GM21367 (cell line): ENCODE results near the gene WDR76.
A peak's percentile ranks its signal among the peaks of the same experiment; 100 is the strongest.
"Not testable (repeated sequence)": the region's sequence is repeated elsewhere in the genome, so short reads cannot be mapped to it uniquely, and the experiment has no call there.

Experiments
- ATAC-seq: cut with Tn5 transposase; IDR thresholded peaks from one replicate; pipeline ENCODE4 v1.9.1; 2021; ENCODE audit not compliant: unreplicated experiment

Gene WDR76

GRCh38 chr15:43815064-43815463 lies 11.7 kb upstream of the WDR76 start:
- ATAC-seq = not testable (repeated sequence)

DNA sequence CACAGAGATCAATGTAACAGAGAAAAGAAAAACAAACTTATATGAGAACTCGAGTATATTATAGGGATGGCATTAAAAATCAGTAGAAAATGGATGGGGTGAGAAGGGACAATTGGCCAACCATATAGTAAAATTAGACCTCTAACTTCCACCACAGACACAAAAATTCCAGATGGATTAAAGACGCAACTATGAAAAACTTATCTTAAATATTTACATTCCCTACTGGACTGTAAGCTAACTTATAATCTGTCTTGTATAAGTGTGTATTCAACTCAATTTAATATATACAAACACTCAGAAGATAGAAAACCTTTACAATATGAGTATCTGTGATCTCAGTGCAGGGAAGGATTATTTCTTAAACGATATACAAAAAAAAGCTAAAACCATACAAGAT lies 5.3 kb upstream of the WDR76 start:
- no peak for ATAC-seq

DNA sequence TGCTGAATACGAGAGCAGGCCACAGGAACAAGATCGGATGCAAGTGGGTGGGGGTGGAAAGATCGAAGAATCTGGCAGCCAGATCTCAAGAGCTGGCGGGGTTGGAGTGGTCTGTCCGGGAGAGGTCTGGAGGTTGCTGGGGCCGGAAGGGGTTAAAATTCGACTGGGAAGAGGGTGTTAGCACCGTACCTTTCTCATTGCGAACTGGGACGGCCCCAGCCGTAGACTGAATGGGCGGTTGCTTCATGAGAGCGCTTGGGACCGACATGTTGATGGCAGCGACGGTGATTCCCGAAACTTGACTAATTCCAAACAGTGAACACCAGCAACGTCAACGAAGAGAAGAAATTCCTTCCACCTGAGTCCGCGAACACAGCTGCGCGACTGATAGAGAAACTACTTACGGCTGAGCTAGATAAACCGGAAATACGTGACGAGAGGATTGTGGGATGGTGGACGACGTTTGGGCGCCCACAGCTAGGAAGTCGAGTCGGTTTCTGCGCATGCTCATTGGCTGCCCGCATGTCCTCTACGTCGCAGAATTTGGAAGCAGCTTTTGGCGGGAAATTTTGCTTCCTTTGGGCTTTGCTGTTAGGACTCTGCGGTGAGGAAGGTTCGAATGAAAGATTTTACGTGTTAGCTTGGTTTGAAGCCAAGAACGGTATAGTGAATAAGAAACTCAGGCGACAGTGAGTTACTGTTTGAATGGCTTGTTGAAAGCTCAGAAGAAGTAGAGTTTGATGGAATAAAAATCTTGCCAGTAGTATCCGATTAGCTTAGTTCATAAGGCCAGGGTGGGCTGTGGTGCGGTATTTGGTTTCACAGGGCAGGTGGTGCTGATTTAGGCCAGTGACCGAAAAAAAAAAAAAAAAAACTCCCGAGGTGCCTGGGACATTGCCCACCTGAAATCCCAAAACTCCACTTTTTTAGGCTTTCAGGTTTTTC lies 2.2 kb upstream of the WDR76 start, which contains the start of gene MFAP1:
Gene MFAP1, minus strand, starts transcription at position 389 of the 945 bp plus-strand sequence. Its CDS starts 121 bp downstream, at position 268.
- peak; percentile 57 for ATAC-seq

DNA sequence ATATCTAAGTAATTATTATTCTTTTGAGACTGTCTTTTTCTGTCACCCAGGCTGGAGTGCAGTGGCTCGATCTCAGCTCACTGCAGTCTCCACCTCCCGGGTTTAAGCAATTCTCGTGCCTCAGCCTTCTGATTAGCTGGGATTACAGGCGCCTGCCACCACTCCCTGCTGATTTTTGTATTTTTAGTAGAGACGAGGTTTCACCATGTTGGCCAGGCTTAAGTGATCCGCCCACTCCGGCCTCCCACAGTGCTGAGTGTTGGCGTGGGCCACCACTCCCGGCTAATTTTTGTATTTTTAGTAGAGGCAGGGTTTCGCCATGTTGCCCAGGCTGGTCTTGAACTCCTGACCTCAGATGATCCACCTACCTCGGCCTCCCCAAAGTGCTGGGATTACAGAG lies 1.5 kb upstream of the WDR76 start:
- not testable (repeated sequence) for ATAC-seq

DNA sequence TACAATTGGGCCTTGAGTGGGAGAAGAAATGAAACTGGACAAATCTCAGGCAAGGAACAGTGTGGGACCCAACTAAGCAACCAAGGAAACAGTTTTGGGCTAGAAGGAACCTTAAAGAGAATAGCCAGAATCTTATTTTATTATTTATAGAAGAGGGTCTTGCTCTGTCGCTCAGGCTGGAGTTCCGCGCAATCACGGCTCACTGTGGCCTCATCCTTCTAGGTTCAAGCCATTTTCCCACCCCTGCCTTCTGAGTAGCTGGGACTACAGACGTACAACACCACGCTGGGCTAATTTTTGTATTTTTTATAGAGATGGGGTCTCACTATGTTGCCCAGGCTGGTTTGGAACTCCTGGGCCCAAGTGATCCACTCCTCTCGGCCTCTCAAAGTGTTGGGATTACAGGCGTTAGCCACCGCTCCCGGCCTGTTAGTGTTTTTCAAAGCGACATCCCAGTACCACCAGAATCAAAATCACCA lies 734 bp upstream of the WDR76 start:
- no peak for ATAC-seq

DNA sequence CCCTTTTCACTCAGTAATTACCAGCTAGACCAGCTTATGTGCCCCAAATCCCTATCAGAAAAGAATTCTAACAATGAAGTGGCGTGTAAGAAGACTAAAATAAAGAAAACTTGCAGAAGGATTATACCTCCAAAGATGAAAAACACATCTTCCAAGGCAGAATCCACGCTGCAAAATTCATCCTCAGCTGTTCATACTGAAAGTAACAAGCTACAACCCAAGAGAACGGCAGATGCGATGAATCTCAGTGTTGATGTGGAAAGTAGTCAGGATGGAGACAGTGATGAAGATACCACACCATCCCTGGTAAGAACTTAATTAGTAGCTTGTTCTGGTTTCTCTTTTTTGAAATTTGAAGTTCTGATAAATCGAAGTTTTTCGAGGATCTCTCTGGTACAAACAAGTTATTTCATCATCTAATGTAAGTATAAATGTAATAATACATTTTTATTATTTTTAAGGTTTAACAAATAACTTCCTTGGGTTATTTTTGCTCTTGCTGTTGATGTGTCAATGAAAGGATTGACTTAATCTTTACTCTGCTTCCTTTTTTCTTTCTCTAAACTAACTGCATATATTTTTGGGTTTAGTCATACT lies 1.4 kb downstream of the WDR76 start:
- ATAC-seq = no peak

- not testable (repeated sequence) for ATAC-seq
These were observed 3.2 kb downstream of the WDR76 start for GRCh38 chr15:43829951-43830540.

DNA sequence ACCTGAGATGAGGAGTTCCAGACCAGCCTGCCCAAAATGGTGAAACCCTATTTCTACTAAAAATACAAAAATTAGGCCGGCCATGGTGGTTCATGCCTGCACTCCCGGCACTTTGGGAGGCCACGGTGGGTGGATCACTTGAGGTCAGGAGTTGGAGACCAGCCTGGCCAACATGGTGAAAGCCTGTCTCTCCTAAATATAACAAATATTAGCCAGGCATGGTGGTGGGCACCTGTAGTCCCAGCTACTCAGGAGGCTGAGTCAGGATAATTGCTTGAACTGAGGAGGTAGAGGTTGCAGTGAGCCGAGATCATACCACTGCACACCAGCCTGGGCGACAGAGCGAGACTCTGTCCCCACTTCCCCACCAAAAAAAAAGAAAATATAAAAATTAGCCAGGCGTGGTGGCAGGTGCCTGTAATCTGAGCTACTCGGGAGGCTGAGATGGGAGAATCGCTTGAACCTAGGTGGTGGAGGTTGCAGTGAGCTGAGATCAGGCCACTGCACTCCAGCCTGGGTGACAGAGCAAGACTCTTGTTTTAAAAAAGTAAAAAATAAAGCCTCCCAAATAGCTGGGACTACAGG lies 4.0 kb downstream of the WDR76 start:
- ATAC-seq = not testable (repeated sequence)

DNA sequence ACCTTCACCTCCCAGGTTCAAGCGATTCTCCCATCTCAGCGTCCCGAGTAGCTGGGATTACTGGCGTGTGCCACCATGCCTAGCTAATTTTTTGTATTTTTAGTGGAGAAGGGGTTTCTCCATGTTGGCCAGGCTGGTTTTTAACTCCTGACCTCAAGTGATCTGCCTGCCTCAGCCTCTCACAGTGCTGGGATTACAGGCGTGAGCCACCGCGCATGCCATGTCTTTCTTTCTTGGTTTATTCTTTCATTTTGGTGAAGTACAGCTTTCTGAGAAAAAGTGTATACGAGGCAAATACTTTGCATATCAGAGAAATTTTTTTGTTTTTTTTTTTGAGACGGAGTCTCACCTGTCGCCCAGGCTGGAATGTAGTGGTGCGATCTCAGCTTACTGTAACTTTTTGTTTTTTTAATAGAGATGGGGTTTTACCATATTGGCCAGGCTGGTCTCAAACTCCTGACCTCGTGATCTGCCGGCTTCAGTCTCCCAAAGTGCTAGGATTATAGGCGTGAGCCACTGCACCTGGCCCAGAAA lies 4.8 kb downstream of the WDR76 start:
- ATAC-seq = not testable (repeated sequence)

DNA sequence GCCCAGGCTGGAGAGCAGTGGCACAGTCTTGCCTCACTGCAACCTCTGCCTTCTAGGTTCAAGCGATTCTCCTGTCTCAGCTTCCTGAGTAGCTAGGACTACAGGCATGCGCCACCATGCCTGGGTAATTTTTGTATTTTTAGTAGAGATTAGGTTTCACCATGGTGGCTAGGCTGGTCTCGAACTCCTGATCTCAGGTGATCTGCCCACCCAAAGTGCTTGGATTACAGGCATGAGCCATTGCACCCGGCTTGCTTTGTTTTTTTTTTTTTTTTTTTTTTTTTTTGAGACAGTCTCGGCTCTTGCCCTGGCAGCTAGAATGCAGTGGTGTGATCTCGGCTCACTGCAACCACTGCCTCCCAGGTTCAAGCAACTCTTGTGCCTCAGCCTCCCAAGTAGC lies 5.7 kb downstream of the WDR76 start:
- ATAC-seq = not testable (repeated sequence)

DNA sequence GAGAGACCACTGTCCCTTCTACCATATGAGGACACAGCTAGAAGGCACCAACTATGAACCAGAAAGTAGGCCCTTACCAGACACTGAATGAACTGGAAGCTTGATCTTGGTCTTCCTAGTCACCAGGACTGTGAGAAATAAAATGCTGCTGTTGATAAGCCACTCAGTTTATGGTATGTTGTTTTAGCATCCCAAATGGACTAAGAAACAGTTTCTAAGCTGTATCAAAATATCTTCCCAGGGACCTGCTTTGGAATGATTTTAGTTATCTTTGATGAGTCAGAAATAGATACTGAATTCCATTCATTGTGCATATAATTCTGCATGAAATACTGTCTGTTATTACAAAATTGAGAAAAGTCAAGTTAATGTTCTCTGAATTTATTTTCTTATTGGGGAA lies 18.6 kb downstream of the WDR76 start:
- ATAC-seq = no peak

DNA sequence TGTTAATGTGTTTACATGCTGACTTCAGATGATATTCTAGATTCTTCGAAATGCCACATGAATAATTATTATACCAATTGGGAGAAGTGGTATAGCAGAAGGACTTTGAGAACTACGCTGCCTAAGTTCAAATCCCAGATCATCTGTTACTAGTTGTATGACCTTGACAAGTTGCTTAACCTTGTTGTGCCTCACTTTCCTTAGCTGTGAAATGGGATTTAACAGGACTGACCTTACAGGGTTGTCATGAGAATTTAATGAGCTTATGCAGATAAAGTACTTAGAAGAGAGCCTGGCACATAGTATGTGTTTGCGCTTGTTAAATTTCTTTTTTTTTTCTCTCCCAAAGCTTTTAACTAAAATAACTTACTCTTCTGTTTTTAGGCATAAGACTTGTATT lies 24.4 kb downstream of the WDR76 start:
- no peak for ATAC-seq

GRCh38 chr15:43852607-43853006 lies 25.8 kb downstream of the WDR76 start:
- no peak for ATAC-seq

GRCh38 chr15:43854801-43855200 lies 28.0 kb downstream of the WDR76 start:
- ATAC-seq = no peak

DNA sequence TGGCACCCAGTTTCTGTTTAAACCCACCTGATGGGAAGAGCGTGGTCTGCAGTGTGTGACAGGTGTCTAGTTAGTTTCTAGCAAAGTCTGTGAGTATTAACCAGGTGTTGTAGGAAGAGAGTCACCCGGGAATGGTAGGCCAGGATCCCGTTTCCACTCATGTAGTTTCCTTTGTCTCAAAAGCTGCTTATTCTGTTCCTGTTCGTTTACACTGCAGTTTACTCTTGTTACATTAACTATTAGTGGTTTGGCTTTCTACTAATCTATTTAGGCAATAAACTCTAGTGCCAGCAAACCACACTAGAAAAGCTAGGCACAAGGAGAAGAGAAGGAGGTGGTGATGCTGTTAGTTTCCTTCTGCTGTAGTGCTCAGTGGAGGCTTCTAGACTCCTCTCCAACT lies 32.7 kb downstream of the WDR76 start:
- no peak for ATAC-seq

DNA sequence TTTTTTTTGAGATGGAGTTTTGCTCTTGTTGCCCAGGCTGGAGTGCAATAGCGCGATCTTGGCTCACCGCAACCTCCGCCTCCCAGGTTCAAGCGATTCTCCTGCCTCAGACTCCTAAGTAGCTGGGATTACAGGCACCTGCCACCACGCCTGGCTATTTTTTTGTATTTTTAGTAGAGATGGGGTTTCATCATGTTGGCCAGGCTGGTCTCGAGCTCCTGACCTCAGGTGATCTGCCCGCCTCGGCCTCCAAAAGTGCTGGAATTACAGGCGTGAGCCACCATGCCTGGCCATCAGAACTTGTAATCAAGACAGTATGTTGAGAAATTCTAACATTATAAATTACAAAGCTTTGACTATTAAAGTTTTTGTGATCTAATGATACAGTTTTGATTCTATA lies 39.8 kb downstream of the WDR76 start:
- not testable (repeated sequence) for ATAC-seq

DNA sequence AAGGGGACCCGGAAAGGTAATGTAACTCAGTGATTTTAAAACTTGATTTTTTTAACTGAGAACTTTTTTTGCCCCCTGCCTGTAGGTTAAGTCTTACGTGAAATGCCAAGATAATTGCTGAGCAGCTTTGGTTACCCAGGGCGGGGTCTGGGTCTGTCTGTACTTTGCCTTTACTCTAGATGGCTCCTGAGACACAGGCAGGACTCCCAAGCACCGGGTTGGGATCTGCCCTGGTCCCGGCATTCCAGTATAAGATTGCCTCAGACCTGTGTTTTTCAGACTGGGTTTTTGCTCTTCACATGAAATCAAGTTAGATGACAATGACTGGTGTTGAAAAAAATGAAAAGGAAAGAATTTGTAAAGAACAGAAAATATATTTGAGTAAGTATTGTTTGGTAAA lies 40.3 kb downstream of the WDR76 start:
- no peak for ATAC-seq

GRCh38 chr15:43868406-43868805 lies 41.6 kb downstream of the WDR76 start:
- no peak for ATAC-seq

GRCh38 chr15:43871835-43872234 lies 45.0 kb downstream of the WDR76 start:
- ATAC-seq = no peak

DNA sequence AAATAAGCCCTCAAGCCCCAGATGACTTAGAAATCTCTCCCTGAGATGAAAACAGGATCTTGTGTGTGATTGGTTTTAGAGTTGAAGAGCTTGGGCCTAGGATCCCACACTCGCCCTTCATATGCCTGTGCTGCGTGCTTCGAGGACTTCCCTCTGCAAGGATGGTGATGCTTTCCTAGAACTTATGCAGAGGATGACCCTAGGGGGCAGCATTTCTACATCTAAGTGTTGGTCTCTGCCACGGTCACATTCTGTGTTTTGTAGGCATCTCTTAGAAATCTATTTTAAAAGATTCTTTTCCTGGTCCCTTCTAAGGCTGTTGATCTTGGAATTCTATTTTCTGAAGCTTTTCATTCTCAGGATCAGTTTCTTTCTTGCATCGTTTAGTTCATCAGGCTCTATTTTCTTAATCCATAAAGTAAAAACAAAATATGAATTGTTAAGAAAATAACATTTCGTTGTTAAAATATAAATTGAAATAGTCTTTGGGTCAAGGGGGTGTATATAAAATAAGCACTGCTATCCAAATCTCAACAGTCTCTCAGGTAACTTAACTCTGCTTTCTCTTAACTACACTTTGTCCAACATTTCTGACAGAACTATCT lies 45.7 kb downstream of the WDR76 start:
- ATAC-seq = no peak

DNA sequence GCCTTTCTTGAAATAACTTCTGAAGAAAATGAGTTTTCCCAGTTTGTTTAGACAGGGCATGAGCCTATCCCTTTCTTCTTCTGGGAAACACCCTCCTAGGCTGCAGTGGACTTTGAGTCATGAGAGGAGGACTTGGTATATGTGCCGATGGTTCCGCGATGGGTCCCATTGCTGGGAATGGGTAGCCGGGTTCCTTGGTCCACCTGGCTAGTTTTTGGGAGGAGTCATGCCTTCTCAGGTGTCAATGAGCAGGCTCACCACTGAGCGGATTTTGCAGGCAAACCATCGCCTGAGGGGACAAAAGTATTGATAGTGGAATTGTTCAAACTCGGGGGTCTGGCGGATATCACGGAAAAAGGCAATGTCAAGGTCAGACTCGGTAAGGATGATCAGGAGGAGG lies 46.8 kb downstream of the WDR76 start:
- no peak for ATAC-seq
